ENCODE data around the gene RAP1GAP. TPM values are rescaled to one million over a fixed set of nuclear protein-coding genes. Genes with fewer than 3 reads are reported as not detected.

The RAP1GAP gene
- polyA plus RNA-seq, 3 donors = 16.9 to 23.3 (median 20.7) TPM

DNA sequence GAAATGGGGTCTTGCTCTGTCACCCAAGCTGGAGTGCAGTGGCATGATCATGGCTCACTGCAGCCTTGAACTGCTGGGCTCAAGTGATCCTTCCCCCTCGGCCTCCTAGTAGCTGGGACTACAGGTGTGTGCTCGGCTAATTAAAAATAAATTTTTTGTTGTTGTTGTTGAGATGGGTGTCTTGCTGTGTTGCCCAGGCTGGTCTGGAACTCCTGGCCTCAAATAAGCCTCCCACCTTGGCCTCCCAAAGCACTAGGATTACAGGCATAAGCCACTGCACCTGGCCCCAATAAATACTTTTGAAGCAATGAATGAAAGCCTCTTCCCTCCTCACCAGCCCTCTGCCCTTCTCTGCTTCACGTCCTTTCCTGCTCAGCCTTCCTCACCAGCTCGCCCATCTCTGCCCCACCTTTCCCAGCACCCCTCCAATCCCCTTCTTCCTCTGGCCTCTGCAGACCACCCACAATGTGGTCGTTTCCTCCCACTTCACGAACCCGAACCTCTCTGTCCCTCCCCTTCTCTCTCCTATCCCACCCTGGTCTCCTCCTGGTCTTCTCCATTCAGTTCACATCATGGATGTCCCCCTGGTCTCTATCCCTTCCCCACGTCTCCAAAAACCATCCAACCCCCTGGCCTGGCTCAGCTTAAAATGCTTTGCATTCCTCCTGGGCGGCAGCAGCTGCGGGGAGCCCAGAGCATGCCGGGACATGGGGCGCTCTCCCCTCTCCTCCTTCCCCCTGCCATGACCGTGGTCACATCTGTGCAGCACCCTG, 38.4 kb downstream of the RAP1GAP start:
- no peak for DNase-seq (ENCODE audit: low read depth in 3 of 3, low spot score in 2 of 3)

DNA sequence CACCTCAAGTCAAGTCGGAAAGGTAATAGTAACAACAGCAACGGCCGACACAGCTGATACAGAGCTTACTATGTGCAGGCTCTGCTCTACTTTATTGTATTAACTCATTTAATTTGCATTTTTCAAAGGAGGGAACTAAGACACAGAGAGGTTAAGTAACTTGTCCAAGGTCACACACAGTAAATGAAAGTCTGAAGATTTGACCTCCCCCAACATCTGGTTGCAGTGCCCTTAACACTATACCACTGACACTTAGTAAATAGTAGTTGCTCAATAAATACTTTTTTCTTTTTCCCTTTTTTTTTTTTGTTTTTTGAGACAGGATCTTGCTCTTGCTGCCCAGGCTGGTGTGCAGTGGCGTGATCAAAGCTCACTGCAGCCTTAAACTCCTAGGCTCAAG, 39.2 kb downstream of the RAP1GAP start:
- no peak for DNase-seq (ENCODE audit: low read depth in 3 of 3, low spot score in 2 of 3)

DNA sequence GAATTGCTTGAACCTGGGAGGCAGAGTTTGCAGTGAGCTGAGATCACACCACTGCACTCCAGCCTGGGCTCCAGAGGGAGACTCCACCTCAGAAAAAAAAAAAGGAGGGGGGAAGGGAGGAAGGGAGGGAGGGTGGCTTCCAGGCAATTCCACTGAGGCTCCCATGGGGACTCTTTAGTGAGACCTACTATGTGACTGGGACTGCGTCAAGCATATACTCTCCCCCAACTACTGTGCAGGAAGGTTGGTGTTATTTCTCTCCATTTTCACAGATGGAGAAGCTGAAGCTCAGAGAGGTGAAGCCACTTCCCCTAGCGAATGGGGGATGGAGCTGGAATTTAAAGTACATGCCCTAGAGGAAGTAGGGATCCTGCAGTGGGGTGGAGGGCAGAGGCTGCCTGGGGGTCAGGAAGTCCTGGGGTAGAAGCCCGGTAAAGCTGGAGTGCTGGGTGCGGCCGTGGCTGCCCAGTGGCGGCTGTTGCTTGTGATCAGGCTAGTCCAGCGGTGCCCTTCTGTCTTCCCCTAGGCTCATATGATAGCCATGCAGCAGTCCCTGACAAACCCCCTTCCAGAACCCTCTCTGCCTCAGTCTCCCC, 40.3 kb downstream of the RAP1GAP start:
- DNase-seq (ENCODE audit: low read depth in 3 of 3, low spot score in 2 of 3) = no peak

DNA sequence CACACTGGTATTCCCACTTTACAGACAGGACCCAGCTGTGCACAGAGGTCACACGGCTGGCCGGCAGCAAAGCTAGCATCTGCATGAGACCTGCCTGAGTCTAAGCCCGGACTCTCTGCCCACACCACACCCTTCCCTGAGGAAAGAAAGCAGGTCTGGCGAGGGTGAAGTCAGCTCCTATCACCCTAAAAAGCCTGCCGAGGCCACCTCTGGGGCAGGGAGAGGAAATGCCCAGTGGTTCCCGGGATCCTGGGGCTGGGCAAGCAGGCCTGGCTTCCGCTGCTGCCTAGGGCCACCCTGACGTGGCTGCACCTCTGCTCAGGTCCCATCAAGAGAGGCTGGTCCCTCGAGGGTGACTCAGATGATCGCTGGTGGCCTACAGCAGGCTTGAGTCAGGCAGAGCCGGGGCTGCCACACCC, 42.2 kb downstream of the RAP1GAP start:
- no peak for DNase-seq (ENCODE audit: low read depth in 3 of 3, low spot score in 2 of 3)

DNA sequence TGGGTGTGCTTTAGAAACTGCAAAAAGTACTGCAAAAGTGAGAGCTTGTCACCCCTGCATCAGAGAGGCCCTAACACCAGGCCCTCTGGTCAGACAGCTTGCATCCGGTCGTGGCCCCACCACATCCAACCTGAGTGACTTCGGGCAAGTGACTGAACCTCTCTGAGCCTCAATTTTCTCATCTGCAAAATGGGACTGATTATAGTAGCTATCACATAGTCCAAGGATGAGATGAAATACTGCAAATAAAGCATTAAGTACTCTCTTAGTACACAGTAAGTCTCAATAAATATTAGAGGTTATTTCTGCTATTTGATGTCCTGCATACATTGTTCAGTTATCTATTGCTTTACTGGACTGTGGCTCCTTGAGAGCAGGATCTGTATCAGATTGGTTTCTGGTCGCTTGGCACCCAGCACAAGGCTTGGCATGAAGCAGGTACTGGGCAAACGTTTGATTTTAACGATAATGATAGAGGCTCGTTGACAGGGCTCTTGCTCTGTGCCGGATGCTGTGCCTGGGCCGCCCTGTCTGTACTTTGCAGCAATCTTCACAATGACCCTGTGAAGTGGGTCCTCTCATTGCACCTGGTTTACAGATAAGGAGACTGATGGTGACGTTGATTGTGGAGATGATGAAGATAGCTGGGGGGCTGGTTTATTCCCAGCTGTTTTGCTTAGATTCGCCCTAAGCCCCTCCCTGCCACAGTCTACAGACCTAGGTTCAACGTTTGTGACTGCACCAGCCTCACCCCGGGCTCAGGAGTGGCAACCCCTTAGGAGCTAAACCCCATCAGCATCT, 43.6 kb downstream of the RAP1GAP start:
- no peak for DNase-seq (ENCODE audit: low read depth in 3 of 3, low spot score in 2 of 3)

DNA sequence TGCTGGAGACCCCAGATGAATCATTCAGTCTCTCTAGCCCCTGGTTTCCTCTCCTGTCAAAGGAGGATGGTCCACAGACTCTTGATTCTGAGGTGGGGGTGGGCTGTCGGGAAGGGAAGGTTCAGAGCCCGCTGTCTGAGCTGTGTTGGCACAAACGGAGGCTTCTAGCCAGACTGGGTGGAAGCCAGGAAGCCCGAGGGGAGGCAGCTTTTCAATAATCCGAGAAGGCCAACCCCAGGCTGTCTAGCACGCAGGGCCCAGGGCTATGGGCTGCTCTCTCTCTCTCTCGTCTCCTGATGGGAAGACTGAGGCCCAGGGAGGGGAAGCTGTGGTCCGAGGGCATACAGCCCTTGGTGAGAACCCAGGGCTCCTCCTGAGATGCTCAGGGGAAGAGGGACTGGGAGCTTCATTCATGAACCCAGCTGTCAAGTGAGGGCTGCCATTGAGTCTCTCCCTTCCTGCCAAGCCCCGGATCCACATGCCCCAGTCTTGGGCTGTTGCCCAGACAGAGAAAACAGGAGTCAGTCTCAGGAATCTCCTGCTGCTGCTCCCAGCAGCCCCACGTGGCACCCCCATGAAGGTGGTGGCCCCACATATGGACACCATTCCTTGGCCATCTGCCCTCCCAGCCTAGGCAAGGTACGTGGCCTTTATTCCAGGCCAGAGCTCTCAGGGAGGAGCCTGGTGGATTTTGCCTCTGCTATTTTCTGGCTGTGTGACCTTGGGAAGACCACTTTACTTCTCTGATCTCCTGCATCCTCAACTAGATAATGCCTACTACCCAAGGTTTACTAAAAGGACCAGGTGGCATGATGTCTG, 44.4 kb downstream of the RAP1GAP start:
- DNase-seq (ENCODE audit: low read depth in 3 of 3, low spot score in 2 of 3) = no peak

DNA sequence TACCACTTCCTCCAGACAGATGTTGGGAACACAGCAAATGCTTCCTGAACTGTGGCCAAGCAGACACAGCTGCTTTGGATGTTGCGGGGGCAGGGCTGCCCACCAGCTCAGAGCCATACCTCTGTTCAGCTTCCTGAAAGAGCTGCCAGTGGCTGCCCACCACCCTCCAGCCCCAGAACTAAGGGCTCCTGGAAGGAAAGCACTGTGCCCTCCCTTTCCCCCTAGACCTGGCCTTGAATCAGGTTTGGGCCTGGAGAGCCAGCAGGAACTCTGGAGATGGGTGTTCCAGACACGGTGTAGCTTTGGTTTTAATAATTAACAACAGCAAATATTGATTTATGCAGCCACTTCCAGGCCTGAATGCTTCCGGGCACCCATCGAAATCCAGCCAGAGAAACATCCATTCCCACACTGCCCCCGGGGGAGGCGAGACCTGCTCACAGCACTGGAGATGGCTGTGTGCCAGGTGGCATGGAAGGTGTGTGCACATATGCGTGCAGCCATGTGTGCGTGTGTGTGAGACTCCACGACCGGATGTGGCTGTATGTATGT, 45.7 kb downstream of the RAP1GAP start:
- DNase-seq (ENCODE audit: low read depth in 3 of 3, low spot score in 2 of 3) = no peak

DNA sequence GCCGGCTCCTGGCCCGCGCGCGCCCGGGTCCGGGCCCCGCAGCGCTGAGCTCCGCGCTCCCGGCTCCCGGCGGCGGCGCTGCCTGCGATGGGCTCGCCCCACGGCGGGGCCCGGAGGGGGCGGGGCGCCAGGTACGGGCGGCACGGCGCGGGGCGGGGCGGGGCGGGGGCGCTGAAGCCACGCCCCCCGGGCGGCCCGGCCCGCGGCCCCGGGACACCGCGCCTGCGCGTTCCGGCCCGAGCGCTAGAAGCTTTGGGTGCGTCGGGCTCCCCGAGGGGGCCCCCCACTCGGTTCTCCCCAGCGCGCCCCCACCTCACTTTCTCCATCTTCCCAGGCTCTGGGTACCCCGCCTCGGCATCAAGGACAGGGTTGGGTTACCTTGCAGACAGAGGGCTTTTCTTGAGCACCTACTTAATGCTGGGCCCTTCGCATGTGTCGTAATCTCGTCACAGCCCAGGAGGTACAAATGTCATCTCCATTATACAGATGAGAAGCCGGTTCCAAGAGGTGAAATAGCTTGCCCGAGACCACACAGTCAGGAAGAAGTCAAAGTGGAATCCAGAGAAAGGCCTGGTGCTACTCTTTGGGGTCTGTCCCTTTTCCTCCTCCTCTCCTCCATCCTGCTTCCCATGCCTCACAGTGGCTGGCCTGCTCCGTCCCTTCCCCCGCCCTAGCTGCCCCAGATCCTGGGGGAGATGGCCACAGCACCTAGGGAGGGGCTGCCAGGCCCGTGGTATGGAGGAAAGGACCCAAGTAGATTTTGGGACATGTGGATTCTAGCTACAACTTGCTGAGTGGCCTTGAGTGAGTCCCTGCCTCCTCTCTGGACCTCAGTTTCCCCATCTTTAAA, 46.5 kb downstream of the RAP1GAP start:
- no peak for DNase-seq (ENCODE audit: low read depth in 3 of 3, low spot score in 2 of 3)

DNA sequence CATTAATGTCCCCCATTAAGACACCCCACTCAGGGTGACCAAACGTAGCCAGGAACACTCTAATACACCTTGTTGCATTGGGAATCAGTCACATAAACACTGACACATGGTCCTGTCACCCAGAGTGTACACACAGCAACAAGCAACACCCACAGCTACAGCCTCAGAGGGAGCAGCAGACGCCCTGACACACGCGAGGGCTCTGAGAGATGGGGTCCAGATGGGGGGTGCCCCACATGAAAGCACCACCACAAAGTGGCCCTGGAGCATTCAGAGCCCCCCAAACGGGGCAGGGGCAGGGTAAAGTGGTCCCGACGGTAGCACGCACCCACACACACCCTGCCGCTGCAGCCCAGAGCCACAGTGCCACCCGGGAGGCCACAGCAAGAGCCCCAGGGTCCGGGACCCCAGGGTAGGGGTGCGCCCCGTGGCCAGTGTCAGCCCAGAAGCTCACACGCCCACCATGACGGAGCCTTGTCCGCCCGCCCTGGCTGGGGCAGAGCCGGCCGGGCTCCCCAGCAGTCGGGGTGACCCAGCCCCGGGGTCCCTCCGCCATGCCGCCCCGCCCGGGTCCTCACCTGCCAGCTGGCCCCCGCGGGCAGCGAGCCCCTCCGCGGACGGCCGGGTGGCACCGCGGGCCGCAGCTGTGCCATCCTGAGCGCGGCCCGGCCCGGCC, 47.3 kb downstream of the RAP1GAP start:
- no peak for DNase-seq (ENCODE audit: low read depth in 3 of 3, low spot score in 2 of 3)

DNA sequence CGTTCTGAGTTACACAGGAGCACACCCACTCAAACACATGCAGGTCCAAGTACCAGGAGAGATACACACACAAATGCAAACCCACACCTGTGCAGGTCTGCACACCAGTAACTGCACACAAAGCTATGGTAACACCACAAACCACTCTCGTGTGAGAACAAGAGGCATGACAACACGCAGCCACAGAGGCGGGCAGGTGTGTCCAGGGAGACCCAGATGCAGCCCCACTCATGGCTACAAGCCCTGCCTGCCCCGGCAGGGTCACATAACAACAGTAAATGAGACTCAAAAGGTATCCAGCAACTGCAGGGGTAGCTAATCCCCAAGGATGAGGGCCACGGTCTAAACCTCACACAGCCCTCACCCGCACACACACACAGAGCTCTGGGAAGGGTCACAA, 48.1 kb downstream of the RAP1GAP start:
- no peak for DNase-seq (ENCODE audit: low read depth in 3 of 3, low spot score in 2 of 3)

DNA sequence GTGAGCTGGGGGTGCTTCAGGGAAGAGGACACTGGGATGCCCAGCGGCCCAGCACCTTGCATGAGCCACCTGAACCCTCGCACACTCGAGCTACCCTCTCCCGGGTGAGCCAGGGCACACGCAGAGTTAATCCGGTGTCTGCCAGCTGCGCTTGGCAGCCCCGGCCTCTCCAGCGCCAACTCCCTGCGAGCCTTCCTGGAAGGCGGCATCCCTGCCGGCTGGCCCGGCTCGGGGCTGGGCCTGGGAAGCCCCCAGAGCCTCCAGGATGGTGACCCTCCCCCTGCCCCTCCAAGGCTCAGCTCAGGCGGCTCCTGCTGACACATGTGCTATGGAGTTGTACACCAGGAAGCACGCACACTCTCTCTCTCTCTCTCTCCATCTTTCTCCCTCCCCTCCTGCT, 48.7 kb downstream of the RAP1GAP start:
- no peak for DNase-seq (ENCODE audit: low read depth in 3 of 3, low spot score in 2 of 3)

DNA sequence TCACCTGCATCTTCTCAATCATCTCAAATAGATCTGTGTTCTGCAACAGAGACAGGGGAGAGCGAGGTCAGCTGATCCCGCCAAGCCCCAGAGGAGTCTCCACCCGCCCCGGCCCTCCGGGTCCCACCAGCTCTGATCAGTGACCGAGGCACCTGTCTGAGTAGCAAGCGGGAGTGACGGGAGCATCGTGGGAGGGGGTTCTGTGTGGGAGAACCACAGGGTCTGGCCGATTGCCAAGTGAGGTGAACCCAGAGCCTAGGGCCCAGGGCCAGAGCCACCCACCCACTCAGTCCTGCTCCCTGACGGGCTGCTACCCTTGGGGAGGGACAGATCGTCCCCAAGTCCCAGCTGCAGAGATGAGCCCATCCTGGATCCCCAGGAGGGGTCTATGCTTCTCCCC, 49.1 kb downstream of the RAP1GAP start:
- no peak for DNase-seq (ENCODE audit: low read depth in 3 of 3, low spot score in 2 of 3)

DNA sequence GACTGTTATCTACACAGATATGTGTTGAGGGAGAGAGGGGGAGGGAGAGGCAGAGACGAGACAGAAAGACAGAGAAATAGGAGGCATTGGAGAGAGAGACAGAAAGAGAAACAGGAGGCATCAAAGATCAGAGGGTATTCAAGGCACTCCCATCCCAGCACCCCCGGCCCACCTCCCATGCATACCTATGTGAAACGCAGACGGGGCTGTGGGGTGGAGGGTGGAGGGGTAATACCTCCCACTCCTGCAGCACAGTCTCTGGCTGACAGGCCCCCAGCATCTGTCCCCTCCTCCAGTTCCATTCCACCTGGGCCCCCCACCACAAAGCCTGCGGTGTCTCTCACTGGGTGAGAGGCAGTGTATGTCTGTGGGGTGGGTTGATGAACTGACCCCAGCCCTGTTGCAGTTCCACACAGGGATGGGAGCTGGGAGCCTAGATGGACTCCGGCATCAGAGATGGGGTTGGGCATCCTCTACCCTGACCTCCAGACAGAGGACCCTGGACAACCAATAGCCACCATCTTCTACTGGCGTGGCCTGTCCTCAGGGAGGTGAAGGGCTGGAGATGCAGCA, 49.7 kb downstream of the RAP1GAP start:
- no peak for DNase-seq (ENCODE audit: low read depth in 3 of 3, low spot score in 2 of 3)

DNA sequence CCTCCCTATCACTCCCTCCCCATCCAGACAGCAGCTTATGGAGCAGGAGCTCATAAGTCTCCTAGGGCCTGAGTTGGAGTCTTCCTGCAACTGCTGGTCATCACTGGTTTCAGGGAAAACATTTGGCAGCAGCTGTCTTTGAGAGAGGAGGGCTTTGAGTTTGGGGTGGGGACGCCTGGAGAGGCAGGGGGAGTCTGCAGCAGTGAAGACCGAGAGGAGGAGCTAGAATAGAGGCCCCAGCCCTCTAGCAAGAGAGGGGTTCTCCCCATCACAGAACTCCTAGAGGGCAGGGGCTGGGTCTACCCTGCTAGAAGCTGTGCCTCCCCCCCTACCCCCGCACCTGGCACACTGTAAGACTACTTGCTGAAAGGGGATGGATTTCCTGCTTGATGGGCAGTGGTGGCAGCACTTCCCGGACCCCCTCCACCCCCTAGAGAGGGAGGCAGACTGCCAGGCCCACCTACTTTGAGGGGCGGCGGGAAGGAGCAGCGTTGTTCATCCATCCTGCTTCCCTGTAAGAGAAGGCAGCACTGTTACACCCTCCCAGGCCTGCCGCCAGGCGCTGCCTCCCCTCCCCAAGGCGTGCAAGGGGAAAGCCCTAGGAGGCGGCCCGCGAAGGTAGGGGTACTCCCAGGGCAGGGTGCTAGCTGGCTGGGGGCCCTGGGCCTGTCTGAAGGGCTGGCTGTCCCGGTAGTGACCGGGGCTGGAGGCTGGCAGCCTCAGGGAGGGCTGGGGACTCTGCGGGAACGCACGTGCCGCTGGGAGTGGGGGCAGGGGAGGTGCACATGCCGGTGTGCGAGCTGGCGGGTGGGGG, 50.4 kb downstream of the RAP1GAP start:
- no peak for DNase-seq (ENCODE audit: low read depth in 3 of 3, low spot score in 2 of 3)

DNA sequence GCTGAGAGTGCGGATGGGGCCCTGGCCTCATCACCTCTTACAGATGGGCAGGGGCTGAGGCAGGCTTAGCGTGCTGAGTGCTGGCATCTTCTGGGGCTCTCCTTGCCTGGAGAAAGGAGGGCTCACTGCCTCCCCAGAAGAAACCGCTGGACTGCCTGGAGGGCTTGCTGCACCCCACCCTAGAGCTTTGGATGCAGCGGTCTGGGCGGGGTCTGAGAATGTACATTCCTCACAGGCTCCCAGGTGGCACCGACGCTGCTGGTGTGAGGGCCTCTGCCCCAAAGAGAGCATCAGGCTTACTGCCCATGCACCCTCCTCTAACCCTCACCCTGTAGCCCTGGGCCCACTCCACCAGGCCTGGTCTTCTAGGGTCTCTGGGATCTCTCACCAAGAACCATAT, 51.1 kb downstream of the RAP1GAP start:
- no peak for DNase-seq (ENCODE audit: low read depth in 3 of 3, low spot score in 2 of 3)

DNA sequence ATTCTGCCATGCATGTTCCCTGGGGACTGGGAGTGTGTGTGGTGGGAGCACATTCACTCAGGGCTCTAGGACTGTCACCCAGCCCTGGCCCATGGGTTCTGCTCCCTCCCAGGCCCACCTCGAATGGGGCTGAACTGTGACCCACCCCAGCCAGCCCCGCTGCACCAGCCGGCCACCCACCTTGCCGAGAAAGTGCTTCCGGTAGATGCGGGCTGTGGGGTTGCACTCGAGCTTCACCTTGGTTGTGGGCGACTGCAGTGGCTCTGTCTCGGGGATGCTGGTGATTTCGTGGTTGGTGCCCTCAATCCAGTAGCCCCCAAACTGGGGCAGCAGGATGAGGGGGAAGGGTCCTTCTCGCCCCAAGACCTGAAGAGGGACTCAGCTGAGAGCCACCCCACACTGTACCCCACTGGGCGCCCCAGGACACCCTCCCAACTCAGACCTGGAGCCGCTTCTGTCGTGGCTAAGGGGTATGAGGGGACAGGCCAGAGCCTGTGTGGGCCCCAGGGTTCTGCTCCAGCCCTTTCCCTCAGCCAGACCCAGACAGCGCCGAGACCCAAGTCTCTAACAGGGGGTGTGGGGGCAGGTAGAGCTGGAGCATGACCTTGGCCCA, 51.9 kb downstream of the RAP1GAP start:
- DNase-seq (ENCODE audit: low read depth in 3 of 3, low spot score in 2 of 3) = no peak

DNA sequence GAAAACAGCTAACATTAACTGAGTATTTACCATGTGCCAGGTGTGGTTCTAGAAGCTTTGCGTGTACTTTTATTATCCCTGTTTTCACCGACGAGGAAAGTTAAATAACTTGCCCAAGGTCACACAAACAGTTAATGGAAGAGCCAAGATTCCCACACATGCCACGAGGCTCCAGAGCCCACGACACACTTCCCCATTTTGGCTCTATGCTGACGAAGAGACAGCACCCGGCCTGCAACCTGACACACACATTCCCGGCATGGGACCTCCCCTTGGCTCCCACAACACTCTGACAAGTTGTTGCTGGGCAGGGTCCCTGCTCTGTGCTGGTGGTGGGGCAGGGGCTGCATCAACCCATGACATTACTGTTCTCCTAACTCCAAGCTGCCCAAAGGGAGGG, 52.8 kb downstream of the RAP1GAP start:
- no peak for DNase-seq (ENCODE audit: low read depth in 3 of 3, low spot score in 2 of 3)
